Fibroblast of villous mesenchyme (primary cell): ENCODE measurements around the gene ERC1. TPM values are rescaled to one million over a fixed set of nuclear protein-coding genes. Genes with fewer than 3 reads are reported as not detected.
"Not testable (repeated sequence)": the region's sequence is repeated elsewhere in the genome, so short reads cannot be mapped to it uniquely, and the experiment has no call there.

ENCODE experiments used
- DNase-seq: peaks from one replicate; pipeline ENCODE4 v3.0.0-alpha.2; 2010; ENCODE audit warnings: low read depth
- H3K4me3 ChIP-seq: 2 replicates; pipeline ENCODE4 v1.5.1; 2011; ENCODE audit warnings: low read depth, mild to moderate bottlenecking, low read length
- CTCF ChIP-seq: IDR thresholded peaks from 2 replicates; pipeline ENCODE4 v1.5.1; 2012; ENCODE audit warnings: low read depth, mild to moderate bottlenecking, low read length; ENCODE audit not compliant: insufficient read depth
- total RNA-seq: library from RNA; depleted of rRNA; stranded (reverse); fragments of >200 nt; gene quantifications from 2 replicates; pipeline ENCODE4 v1.2.3, GENCODE V29; 2012

Gene ERC1
- total RNA-seq, 1 donor = 49.7 TPM

- no peak for TF ChIP-seq CTCF
- no peak for DNase-seq
- H3K4me3 ChIP-seq = no peak overlapping the region
Observed at GRCh38 chr12:1094714-1095113, 103.7 kb downstream of the ERC1 start.

GRCh38 chr12:1099158-1099557 lies 108.1 kb downstream of the ERC1 start:
- no peak for TF ChIP-seq CTCF
- H3K4me3 ChIP-seq = no peak overlapping the region
- DNase-seq = no peak

- not testable (repeated sequence) for H3K4me3 ChIP-seq, DNase-seq
Observed at GRCh38 chr12:1099618-1100017, 108.6 kb downstream of the ERC1 start.

- DNase-seq = no peak
- H3K4me3 ChIP-seq = no peak overlapping the region
- TF ChIP-seq CTCF = no peak
Observed at GRCh38 chr12:1102115-1102514, 111.1 kb downstream of the ERC1 start.

- no peak overlapping the region for H3K4me3 ChIP-seq
- no peak for DNase-seq
- no peak for TF ChIP-seq CTCF
Observed at GRCh38 chr12:1102791-1103450, 111.9 kb downstream of the ERC1 start.

- no peak for DNase-seq
- no peak for TF ChIP-seq CTCF
- no peak overlapping the region for H3K4me3 ChIP-seq
Observed at GRCh38 chr12:1103632-1104031, 112.6 kb downstream of the ERC1 start.

- no peak for DNase-seq
- TF ChIP-seq CTCF = no peak
- no peak overlapping the region for H3K4me3 ChIP-seq
Observed at GRCh38 chr12:1104088-1104800, 113.2 kb downstream of the ERC1 start.
